Activated T-cell treated with anti-CD3 and anti-CD28 coated beads for 4 hours (primary cell): Measurements from ENCODE around the gene SIPA1L3.
"Not testable (repeated sequence)": the region's sequence is repeated elsewhere in the genome, so short reads cannot be mapped to it uniquely, and the experiment has no call there.

Source experiments
- DNase-seq: peaks from one replicate; pipeline ENCODE4 v3.0.0-alpha.2; 2020

The SIPA1L3 gene

GRCh38 chr19:38022791-38023670, 116.0 kb downstream of the SIPA1L3 start:
- DNase-seq: no peak

- DNase-seq: no peak
These were observed 116.9 kb downstream of the SIPA1L3 start for GRCh38 chr19:38023671-38024541.

- no peak for DNase-seq
These were observed 118.2 kb downstream of the SIPA1L3 start for GRCh38 chr19:38024992-38025908.

GRCh38 chr19:38025909-38026307, 118.9 kb downstream of the SIPA1L3 start:
- DNase-seq: no peak

- no peak for DNase-seq
These were observed 122.0 kb downstream of the SIPA1L3 start for GRCh38 chr19:38028913-38029510.

GRCh38 chr19:38030001-38030400, 123.0 kb downstream of the SIPA1L3 start:
- DNase-seq: not testable (repeated sequence)

GRCh38 chr19:38030686-38031422, 123.8 kb downstream of the SIPA1L3 start:
- no peak for DNase-seq

GRCh38 chr19:38031423-38031770, 124.4 kb downstream of the SIPA1L3 start:
- no peak for DNase-seq

GRCh38 chr19:38032151-38032550, 125.1 kb downstream of the SIPA1L3 start:
- DNase-seq: no peak

GRCh38 chr19:38032951-38033350, 125.9 kb downstream of the SIPA1L3 start:
- DNase-seq: no peak

- no peak for DNase-seq
These were observed 126.9 kb downstream of the SIPA1L3 start for GRCh38 chr19:38033658-38034491.

- no peak for DNase-seq
These were observed 127.5 kb downstream of the SIPA1L3 start for GRCh38 chr19:38034492-38034860.

- no peak for DNase-seq
These were observed 128.8 kb downstream of the SIPA1L3 start for GRCh38 chr19:38035515-38036495.

- no peak for DNase-seq
These were observed 130.0 kb downstream of the SIPA1L3 start for GRCh38 chr19:38036707-38037611.

GRCh38 chr19:38039966-38040365, 133.0 kb downstream of the SIPA1L3 start:
- DNase-seq: no peak

- no peak for DNase-seq
These were observed 135.1 kb downstream of the SIPA1L3 start for GRCh38 chr19:38042132-38042531.

GRCh38 chr19:38043649-38044144, 136.7 kb downstream of the SIPA1L3 start:
- DNase-seq: no peak
